DMS 273 (cell line): ENCODE data around the gene EIF4G2.

Experiments
- DNase-seq: peaks from one replicate; lab custom pipeline; 2025; ENCODE audit not compliant: unreplicated experiment; lab: John Stamatoyannopoulos, UW

Gene EIF4G2

GRCh38 chr11:10809373-10810160, 841 bp upstream of the EIF4G2 start:
- peak; percentile 70 for DNase-seq

DNA sequence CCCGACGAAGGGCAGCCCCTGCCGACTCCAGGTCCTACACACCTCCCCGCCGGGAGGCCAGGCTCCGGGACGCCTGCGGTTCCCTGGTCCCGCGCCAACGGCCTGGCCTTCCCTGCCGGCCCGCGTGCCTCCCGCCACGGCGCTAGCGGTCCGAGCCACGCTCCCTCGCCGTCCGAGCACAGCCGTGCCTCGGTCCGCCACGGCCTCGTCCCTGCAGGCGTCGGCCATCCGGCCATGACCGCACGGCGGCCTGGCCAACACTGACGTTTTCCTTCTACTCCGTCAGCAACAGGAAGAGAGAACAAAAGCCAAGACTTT, 532 bp downstream of the EIF4G2 start:
- no peak for DNase-seq

- peak; percentile 51 for DNase-seq
Observed at GRCh38 chr11:10807493-10808234, 1.1 kb downstream of the EIF4G2 start.

- no peak for DNase-seq
Observed at GRCh38 chr11:10806206-10806605, 2.5 kb downstream of the EIF4G2 start.

DNA sequence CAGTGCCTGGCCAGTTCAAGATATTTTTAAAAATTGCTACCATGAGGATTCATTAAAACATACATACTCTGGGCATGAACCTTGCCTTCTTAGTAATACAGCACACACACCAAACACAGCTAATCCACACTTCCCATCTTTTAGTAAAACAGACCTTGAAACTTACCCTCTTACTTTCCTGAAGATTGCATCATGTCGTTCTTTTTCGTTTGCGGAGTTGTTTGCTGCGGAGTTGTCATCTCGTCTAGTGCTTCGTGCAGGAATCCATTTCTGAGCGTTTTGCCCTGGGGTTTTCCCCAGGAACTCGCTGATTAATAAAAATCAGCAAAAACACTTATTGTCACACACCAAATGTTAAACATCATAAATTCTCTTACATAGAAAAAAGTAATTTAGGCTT, 3.0 kb downstream of the EIF4G2 start:
- DNase-seq, result no peak

DNA sequence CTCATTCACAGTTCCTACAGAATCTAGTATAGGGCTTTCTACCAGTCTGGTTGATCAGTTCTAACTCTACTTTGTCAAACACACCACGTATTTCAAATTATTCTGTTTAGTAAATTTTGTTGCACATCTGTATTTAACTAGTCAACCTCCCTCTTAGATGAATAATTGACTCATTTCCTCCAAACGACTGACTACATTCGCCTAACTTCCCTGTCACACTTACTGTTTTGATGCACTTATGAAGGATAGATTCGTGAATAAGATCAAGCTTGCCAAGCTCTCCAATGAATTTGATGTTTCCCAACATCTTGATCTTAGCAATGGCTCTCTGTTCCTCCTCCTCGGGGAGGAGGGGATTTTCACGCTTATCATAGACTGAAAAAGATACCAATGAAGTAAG, 5.0 kb downstream of the EIF4G2 start:
- no peak for DNase-seq

DNA sequence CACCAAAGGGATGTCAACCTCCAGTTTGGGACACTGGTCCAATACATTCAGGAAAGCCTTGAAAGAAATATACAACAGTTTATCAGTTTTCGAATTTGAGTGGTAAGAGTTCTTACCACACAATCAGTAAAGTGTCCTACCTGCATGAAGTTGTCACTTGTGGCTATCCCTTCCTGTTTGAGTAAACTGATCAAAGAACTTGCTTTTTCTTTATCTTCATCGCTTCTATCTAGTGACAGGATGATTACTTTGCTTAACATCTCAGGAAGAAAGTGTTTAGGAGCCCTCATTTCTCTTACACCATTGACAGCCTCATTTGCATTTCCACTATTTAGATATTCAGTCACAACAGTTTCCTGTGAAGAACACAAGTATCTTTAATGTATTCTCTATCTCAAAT, 8.4 kb downstream of the EIF4G2 start:
- no peak for DNase-seq

DNA sequence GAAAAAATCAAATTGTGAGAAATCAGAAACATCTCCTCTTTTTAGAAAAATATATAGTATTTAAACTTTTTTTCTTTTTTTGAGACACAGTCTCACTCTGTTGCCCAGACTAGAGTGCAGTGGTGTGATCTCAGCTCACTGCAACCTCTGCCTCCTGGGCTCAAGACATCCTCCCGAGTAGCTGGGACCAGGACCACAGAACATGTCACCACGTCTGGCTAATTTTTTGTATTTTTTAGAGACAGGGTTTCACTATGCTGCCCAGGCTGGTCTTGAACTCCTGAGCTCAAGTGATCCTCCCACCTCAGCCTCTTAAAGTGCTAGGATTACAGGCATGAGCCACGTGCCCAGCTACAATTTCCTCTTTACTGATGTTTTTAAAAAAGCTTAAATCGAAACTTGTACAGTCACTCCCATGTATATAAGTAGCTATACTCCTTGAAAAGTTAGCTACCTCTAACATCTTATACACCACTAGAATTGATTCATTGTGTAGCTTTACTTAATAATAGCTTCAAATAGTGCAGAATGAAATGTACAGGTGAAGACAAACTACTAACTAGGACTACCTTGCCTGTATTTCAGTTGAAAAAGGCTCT, 10.3 kb downstream of the EIF4G2 start:
- no peak for DNase-seq

DNA sequence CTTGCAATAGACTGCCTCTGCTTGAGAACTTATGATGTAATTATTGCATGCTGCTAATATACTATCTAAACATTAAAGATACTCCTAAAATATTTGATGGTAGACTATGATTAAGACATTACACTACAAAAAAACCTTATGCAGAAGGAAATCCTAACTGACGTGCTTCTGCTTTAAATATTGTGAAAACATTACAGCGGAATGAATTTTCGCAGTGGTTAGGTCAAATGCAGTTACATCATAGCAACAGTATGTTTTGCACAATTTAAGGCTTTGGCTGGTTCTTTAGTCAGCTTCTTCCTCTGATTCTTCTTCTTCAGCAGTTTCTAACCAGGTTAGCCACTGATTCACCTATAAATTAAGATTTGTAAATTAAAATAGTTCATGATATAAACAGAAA, 11.2 kb downstream of the EIF4G2 start:
- no peak for DNase-seq

DNA sequence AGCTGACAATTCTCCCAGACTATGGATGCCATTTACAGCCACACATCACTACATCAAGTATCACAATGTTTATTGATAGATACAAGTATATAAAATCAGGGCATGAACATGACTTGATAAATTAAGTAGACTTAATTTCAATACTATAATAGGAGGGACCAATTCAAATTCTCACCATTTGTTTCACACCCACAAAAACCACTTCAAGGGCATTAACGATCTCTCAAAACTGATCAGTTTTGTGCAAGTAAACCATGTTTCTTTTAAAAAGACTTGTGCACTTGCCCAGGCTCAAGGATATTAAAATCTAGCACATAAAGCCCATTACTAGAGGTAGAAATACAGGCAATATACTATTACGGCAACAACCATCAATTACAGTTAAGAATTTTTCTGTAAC, 11.7 kb downstream of the EIF4G2 start:
- no peak for DNase-seq

GRCh38 chr11:10796191-10796590, 12.5 kb downstream of the EIF4G2 start:
- peak; percentile 11 for DNase-seq

DNA sequence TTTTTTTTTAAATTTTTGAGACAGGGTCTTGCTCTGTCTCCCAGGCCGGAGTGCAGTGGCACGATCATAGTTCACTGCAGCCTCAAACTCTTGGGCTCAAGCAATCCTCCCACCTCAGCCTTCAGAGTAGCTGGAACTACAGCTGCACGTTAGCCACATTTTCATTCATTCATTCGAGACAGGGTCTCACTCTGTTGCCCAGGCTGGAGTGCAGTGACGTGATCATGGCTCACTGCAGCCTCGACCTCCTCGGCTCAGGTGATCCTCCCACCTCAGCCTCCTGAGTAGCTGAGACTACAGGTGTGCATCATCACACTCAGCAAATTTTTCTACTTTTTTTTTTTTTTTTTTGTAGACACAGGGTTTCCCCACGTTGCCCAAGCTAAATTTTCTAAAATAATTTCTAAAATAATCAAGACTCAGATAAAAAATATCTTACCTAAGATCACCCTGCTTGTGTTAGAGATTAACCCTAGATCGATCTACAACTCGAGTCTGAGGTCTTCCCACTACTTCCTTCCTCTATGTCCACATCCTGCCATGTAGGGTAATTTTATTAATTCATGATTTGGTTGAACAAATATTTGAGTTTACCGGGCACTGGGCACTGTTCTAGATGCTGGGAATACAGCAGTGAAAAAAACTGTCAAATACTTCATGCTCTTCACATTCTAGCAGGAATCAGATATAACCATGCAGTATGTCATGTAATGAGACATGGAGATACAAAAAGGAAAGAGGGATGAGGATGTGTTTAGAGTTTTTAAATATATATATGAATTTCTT, 15.1 kb downstream of the EIF4G2 start:
- no peak for DNase-seq

- DNase-seq, result peak; percentile 87
Observed at GRCh38 chr11:10792385-10793068, 16.2 kb downstream of the EIF4G2 start.

DNA sequence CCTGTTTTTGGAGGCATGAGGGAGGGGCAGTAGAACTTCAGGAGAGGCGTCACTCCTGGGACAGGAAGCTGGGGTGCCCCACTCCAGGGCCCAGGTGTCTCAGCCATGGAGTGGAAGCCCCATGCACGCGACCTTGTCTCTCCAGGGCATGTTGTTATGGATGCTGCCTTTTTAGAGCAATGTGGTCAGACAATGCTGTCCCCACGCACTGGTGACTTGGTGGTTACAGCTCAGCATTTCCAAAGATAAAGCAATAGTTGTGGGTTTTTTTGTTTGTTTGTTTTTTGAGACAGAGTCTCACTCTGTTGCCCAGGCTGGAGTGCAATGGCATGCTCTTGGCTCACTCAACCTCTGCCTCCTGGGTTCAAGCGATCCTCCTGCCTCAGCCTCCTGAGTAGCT, 22.3 kb downstream of the EIF4G2 start:
- no peak for DNase-seq

DNA sequence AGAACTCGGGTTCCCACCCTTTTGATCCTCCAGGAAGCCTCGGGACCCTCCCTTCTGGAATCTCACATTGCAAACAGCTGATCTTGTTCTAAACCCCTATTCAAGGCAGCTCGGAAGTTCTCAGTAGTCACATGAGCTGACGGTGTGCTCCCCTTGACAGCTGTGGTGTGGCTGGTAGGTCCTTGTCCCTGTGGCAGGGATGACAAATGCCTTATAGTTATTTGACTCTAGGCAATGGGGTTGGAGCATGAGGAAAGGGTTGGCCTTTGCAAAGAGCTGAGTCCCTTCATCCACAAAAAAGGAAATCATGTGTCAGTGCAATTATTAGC, 23.6 kb downstream of the EIF4G2 start:
- no peak for DNase-seq

DNA sequence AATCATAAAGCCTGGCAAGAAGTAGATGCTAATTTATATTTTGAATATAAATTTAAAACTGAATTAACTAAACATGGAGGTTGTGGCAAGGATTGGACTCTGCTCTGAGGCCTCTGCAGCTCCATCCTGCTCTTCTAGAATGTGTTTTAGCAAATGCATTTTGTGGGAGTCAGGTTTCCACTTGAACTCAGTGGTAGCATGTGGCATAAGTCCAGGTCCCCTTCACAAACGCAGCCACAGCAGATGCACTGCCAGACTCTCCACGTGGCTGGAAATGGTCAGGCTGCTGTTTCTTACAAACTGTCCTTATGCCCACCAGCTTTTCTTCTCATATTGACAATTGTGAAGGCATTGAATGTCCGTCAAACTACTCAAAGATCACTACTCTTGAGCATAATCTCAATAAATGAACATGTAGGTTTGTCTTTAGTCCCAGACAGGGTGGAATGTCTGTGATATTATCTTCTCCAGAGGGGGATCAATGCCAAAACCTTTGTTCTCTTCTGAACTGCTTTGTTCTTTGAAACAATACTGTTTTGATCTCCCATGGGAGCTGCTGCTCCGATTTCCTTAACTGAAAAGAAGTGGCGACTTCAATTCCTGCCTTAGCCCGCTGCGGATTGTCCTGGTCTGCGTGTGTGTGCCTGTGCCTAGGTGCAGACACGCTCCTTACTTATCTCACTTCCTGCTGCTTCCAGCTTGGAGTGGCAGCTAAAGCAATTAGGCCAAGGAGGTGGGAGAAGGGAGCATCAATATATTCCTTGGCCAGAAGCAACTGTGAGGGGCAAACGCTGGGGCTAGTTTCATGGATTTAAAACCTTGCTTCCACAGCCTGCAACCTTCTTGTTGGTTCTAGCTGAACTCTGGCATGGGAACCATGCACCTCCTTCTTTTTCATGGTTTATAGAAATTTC, 24.2 kb downstream of the EIF4G2 start:
- DNase-seq, result peak; percentile 80

- no peak for DNase-seq
Observed at GRCh38 chr11:10780040-10780439, 28.7 kb downstream of the EIF4G2 start.

DNA sequence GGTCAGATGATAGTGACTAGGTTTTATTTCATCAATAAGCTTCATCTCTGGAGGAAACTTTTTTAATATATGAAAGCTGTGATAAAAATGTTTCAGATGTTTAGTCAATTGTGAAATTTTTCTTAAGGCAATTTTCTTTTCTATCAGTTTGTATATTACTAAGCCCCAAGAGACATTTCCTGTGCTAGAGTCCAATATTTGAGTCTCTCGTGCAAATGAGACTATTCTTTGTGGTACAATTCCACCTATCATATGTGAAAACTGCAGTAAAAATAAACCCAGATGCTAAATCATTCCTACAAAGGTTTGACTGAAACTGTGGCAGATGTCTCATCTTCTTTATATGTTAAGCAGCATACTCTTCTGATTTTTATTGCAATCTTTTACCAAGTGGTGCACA, 29.6 kb downstream of the EIF4G2 start:
- no peak for DNase-seq

DNA sequence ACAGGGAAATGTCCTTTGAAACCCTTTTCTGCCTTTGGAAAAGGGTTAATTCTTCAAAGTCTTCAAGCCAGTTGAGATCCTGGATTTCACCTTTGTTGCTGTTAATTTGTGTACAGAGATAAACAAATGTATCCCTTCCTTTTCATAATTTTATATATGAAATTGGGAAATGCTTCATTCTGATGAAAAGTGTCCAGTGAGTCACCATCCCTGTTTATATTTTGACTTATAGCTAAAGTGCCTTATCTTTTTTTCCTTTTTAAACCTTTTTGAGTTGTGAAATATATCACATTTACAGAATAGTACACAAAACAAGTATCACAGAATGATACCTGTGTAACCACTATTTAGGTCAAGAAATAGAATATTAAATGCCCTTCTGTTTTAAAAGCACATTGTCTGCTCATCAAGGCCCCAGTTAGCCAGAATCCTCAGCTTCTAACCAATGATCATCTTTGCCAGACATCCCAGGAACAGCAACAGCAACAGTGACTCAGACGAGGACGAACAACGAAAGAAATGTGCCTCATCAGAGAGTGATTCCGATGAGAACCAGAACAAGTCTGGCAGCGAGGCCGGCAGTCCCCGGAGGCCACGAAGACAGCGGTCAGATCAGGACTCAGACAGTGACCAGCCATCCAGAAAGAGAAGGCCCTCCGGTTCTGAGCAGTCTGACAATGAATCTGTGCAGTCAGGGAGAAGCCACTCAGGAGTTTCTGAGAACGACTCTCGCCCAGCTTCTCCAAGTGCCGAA, 30.3 kb downstream of the EIF4G2 start:
- DNase-seq, result no peak
